C4-2B (cell line): ENCODE results near the gene STX11.
"Not testable (repeated sequence)": the region's sequence is repeated elsewhere in the genome, so short reads cannot be mapped to it uniquely, and the experiment has no call there.

Source experiments
- H3K27ac ChIP-seq: fragments of 450-650 bp; 2 replicates; pipeline ENCODE4 v1.5.1; 2017
- ZFX ChIP-seq: fragments of 450-650 bp; IDR thresholded peaks from 2 replicates; pipeline ENCODE4 v1.6.1; 2017
- TF ChIP-seq, protein P1 (sequence below): fragments of 450-650 bp; conservative IDR thresholded peaks from 2 replicates; pipeline ENCODE4 v1.5.1; 2017; ENCODE audit warnings: mild to moderate bottlenecking

The STX11 gene

DNA sequence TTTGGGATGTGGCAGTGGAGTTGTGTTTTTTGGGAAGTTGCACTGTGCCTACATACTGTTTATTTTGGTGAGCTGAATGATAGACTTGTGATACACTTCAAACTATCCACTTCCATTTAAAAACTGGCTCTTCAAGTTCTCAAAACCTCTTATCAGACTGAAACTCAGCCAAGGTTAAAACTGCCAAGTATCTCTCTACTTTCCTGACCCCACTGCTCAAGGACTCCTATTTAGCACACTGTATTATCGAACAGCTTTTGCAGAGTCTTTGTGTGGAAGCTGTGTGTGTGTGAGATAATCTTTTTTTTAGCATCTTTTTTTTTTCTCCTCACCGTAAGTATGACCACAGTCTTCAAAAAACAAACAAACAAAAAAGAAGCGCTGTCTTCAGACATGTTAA, 21.1 kb downstream of the STX11 start:
- no peak for TF ChIP-seq ZFX
- TF ChIP-seq, protein P1, sequence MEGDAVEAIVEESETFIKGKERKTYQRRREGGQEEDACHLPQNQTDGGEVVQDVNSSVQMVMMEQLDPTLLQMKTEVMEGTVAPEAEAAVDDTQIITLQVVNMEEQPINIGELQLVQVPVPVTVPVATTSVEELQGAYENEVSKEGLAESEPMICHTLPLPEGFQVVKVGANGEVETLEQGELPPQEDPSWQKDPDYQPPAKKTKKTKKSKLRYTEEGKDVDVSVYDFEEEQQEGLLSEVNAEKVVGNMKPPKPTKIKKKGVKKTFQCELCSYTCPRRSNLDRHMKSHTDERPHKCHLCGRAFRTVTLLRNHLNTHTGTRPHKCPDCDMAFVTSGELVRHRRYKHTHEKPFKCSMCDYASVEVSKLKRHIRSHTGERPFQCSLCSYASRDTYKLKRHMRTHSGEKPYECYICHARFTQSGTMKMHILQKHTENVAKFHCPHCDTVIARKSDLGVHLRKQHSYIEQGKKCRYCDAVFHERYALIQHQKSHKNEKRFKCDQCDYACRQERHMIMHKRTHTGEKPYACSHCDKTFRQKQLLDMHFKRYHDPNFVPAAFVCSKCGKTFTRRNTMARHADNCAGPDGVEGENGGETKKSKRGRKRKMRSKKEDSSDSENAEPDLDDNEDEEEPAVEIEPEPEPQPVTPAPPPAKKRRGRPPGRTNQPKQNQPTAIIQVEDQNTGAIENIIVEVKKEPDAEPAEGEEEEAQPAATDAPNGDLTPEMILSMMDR: no peak
- H3K27ac ChIP-seq: no peak overlapping the region

DNA sequence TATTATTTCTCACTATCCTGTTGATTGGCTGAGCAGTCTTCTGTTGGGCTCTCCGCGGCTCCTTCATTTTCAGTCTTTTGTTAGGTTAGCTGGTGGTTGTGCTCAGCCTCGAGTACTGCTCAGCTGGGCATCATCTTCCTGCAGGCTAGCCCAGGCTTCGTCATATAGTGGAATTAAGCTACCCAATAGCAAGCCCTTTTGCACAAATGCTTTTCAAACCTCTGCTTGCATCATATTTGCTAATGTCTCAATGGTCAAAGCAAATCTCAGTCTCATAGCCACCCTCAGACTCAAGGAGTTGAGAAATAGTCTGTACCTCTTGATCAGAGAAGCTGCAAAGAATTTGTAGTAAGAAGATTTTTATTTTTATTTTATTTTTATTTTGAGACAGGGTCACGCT, 23.7 kb downstream of the STX11 start:
- TF ChIP-seq ZFX: no peak
- TF ChIP-seq, protein P1: no peak
- no peak overlapping the region for H3K27ac ChIP-seq

DNA sequence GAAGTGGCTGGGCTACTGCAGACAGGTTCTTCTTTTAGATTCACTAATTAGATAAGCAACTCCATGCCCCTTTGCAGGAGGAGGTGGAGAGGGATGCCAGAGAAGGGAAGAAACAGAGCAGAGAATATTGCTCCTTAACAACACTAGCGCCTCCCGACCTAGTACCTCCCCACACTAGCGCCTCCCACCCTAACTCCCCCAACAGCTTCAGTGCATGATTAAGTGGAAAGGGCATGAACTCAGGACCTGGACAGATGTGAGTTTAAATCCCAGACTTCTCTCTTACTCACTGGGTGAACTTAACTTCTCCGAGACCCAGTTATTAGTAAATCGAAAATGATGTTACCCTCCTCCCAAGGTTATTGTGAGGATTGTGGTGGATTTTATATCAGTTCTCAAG, 25.7 kb downstream of the STX11 start:
- TF ChIP-seq, protein P1: no peak
- TF ChIP-seq ZFX: no peak
- no peak overlapping the region for H3K27ac ChIP-seq

DNA sequence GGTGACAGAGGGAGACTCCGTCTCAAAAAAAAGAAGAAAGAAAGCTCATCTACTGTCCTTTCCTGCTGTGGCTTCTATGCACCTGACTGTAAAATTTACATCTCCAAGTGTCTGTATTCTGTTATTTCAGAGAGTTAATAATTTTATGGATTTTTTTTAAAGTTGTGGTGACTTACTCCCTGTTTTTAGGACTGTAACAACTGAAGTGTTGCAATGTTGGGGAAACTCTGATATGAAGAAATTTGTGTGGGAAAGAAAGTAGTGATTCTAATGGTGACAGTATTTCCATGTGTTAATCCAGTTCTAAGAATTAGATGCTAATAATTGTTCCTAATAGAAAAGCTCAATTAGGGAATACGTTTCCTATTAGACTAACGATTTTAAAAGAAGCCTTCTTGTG, 27.4 kb downstream of the STX11 start:
- TF ChIP-seq ZFX: no peak
- TF ChIP-seq, protein P1: no peak
- no peak overlapping the region for H3K27ac ChIP-seq

DNA sequence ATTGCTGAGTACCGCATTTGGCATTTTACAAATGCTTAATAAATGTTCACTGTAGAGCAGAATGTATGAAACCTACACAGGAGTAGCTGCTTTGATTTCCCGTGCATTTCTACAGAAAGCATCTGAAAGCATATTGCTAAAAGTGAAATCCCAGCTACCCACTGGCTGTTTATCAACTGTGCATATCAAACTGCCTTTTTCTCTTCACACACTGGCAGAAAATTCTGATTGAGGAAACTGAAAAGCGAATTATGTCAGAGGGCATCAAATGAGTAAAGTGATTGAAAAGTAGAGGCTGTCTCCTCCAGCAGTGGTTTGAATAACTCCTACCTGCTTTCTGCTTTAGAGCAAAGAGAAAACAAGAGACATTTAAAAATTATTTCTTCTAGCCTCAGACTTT, 28.0 kb downstream of the STX11 start:
- TF ChIP-seq, protein P1: no peak
- TF ChIP-seq ZFX: no peak

DNA sequence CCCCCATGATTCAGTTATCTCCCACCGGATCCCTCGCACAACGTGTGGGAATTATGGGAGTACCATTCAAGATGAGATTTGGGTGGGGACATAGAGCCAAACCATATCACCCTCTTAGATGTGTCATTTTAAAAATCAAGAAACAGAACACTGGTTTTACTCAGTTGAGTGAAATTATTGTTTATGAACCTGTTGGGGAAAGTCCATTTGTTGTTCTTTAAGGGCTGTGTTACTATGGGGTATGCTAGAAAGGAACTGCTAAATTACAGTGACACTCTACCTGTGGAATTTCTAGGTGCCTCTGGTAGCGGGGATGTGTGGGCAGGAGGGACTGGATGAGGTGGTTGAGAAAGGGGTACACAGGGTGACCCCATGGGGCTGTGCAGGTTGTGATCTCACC, 28.9 kb downstream of the STX11 start:
- no peak for TF ChIP-seq ZFX
- TF ChIP-seq, protein P1: no peak
- no peak overlapping the region for H3K27ac ChIP-seq

More for the DNA sequence above, 28.0 kb downstream of the STX11 start:
- no peak overlapping the region for H3K27ac ChIP-seq

DNA sequence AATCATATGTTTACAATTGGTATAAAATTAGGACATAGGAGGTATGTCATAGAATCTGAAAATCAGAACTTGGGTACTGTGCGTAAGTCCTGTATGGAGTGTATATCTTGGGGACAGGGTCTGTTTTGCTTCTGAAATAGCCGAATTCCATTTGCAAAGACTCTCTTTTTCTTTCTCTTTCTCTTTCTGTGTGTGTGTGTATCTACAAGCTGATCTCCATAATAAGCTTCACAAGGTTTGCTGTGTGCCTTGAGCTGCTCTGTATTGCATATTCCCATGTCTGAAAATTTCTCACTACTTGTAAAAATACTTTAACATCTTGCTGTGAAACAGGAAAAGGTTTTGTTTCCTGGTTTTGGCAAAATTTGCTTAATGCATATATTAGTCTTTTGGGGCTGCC, 29.5 kb downstream of the STX11 start:
- TF ChIP-seq ZFX: no peak
- TF ChIP-seq, protein P1: no peak
- H3K27ac ChIP-seq: no peak overlapping the region

DNA sequence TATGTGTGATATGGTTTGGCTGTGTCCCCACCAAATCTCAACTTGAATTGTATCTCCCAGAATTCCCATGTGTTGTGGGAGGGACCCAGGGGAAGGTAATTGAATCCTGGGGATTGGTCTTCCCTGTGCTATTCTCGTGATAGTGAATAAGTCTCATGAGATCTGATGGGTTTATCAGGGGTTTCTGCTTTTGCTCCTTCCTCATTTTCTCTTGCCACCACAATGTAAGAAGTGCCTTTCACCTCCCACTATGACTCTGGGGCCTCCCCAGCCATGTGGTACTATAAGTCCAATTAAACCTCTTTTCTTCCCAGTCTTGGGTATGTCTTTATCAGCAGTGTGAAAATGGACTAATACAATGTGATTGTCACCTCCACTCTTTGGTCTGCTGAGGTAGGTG, 30.0 kb downstream of the STX11 start:
- not testable (repeated sequence) for H3K27ac ChIP-seq
